Ovary (tissue), 9 donors: ENCODE measurements around the gene PPP1R13L. TPM values are rescaled to one million over a fixed set of nuclear protein-coding genes. Genes with fewer than 3 reads are reported as not detected.
A peak's percentile ranks its signal among the peaks of the same experiment; 100 is the strongest.

Source experiments
- DNase-seq, 5 donors: peaks; one replicate each; pipeline ENCODE4 v3.0.0-alpha.2; 2019 to 2020
- H3K27ac ChIP-seq, 2 donors: fragments of 200-600 bp; one replicate each; pipeline versions ENCODE4 v1.5.1 to v1.8.0; 2019 to 2022
- H3K27me3 ChIP-seq: fragments of 200-600 bp; one replicate; pipeline ENCODE4 v1.8.0; 2022
- H3K36me3 ChIP-seq: fragments of 200-600 bp; sonication (generic); one replicate; pipeline ENCODE4 v1.5.1; 2019
- H3K4me1 ChIP-seq: one replicate; pipeline ENCODE4 v1.8.1; 2013; ENCODE audit warnings: mild to moderate bottlenecking, moderate library complexity; ENCODE audit not compliant: insufficient read depth
- H3K4me3 ChIP-seq: fragments of 200-600 bp; sonication (generic); one replicate; pipeline ENCODE4 v1.5.1; 2017
- H3K9me3 ChIP-seq, 2 donors: fragments of 200-600 bp in 1 of 2; sonication (generic) in 1 of 2; one replicate each; pipeline versions ENCODE4 v1.5.1 to v1.8.1; 2013 to 2019; ENCODE audit warnings: mild to moderate bottlenecking in 1 of 2, moderate library complexity in 1 of 2
- EP300 ChIP-seq: sonication (generic); formaldehyde crosslinking; IDR thresholded peaks from one replicate; pipeline ENCODE4 v1.6.1; 2017; ENCODE audit warnings: antibody characterized with exemption
- POLR2A ChIP-seq: fragments of 450-650 bp; IDR thresholded peaks from one replicate; pipeline ENCODE4 v1.6.1; 2017; ENCODE audit warnings: antibody characterized with exemption, mild to moderate bottlenecking, moderate library complexity
- WGBS, 3 donors: extraction: QIAGEN DNeasy Blood & Tissue Kit in 1 of 3; methylation state at CpG; one replicate each; pipeline versions ENCODE4 v1.1.5 to v1.1.7; 2013 to 2017; 5-methylcytosine and 5-hydroxymethylcytosine counted together
- intact Hi-C, 4 donors: fragments of 100-400 bp; cut with DNase I; formaldehyde crosslinking; loops; one replicate each; pipeline versions ENCODE4 v1.11.0 to v1.15.1; 2022 to 2023
- polyA plus RNA-seq, 2 donors: library from polyadenylated mRNA; stranded (reverse); fragments of 200-250 nt in 1 of 2; fragments of 350-450 nt in 1 of 2; fragmentation: Illumina TruSeq in 1 of 2; extraction: RNeasy Lipid Tissue Mini Kit (QIAGEN cat#74804) in 1 of 2; gene quantifications; one replicate each; pipeline ENCODE4 v1.2.3, GENCODE V29; 2013 to 2014
- total RNA-seq, 7 donors: library from RNA; depleted of rRNA in 2 of 7; stranded (reverse); fragments of >200 nt in 2 of 7; fragmentation: NEBNext Ultra II Directional in 3 of 7; extraction: Animal tissue kit (Norgen Biotek cat#: 25700) in 3 of 7; gene quantifications; one replicate each; pipeline versions ENCODE4 v1.1.0 to v1.2.4, GENCODE V29; 2016 to 2023
- TF ChIP-seq, protein P1 (sequence below), 3 donors: fragments of 450-650 bp in 2 of 3; fragments of 200-600 bp in 1 of 3; IDR thresholded peaks; one replicate each; pipeline versions ENCODE4 v1.5.1 to v1.8.0; 2016 to 2022; ENCODE audit warnings: antibody characterized with exemption in 3 of 3, mild to moderate bottlenecking in 1 of 3
- donor health status: DM: no; HTN: no; CAD: no; lungs with moderate emphysema.
- donor health status: DM: no; HTN: no; CAD: no.
- donor health status: Bipolar disorder and iron deficiency.
- donor health status: DM: yes; HTN: yes; CAD: no.
- donor health status: DM: no; HTN: no; CAD: no.
- donor health status: DM: yes; HTN: yes; CAD: no.

Gene PPP1R13L
- total and polyA plus RNA-seq, 9 donors = 6.8 to 29.1 (median 13.3) TPM

DNA sequence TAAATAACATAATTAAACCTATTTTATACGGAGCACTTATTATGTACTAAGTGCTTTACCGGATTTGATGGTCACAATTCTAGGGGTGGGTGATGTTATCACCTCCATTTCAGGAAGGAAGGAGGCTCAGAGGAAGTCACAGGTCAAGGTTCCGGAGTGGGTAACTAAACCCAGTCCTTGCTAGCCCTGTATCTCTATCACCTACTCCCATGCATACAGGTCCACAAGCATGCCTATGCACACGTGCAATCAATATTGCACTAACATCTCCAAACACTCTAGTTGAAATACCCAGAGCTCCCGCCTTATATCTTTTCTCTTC is 45.1 kb upstream of the PPP1R13L start:
- peaks cover 8% of the 10 kb centered on the region for H3K4me1 ChIP-seq
- H3K9me3 ChIP-seq = no peaks in the 10 kb centered on the region
- no peaks in the 10 kb centered on the region for H3K36me3 ChIP-seq
- H3K27ac ChIP-seq = no peak overlapping the region
- 28 to 37% (median 30%) methylated on average over 5 of the region's 5 CpGs for WGBS, 3 donors
- intact Hi-C loops = no loop called here
- peak overlapping the region; percentile 71 for H3K4me3 ChIP-seq
- TF ChIP-seq, protein P1, sequence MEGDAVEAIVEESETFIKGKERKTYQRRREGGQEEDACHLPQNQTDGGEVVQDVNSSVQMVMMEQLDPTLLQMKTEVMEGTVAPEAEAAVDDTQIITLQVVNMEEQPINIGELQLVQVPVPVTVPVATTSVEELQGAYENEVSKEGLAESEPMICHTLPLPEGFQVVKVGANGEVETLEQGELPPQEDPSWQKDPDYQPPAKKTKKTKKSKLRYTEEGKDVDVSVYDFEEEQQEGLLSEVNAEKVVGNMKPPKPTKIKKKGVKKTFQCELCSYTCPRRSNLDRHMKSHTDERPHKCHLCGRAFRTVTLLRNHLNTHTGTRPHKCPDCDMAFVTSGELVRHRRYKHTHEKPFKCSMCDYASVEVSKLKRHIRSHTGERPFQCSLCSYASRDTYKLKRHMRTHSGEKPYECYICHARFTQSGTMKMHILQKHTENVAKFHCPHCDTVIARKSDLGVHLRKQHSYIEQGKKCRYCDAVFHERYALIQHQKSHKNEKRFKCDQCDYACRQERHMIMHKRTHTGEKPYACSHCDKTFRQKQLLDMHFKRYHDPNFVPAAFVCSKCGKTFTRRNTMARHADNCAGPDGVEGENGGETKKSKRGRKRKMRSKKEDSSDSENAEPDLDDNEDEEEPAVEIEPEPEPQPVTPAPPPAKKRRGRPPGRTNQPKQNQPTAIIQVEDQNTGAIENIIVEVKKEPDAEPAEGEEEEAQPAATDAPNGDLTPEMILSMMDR (IDR thresholded peaks at IDR 0.05) = no peak
- no peak for TF ChIP-seq POLR2A
- TF ChIP-seq EP300 = no peak
- no peak for DNase-seq
- no peaks in the 10 kb centered on the region for H3K27me3 ChIP-seq

DNA sequence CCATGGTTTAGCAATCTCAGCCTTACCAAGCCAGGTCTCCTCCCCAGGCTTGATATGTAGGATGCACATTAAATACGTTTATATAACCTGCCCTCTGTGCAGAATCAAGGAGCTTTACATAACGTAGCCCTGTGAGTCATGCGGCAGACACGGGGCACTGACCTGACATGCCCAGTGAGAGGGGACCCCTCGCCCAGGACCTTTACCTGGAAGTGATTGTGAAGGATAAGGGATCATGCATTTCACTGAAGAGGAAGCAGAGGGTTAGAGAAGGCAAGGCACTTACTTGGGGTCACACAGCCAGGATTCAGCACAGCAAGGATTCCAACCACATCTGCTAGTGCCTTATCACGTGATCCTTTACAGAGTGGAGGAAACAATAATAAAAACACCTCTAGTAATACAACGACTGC is 44.0 kb upstream of the PPP1R13L start:
- TF ChIP-seq, protein P1 (IDR thresholded peaks at IDR 0.05) = no peak
- no peak for TF ChIP-seq EP300
- Histone ChIP-seq H3K4me3 (no peak overlapping the region), H3K36me3 (no peaks in the 10 kb centered on the region), H3K4me1 (peaks cover 13% of the 10 kb centered on the region), H3K27ac (no peak overlapping the region), H3K9me3 (no peaks in the 10 kb centered on the region), H3K27me3 (no peaks in the 10 kb centered on the region)
- no peak for DNase-seq
- WGBS, 3 donors = 56 to 69% (median 63%) methylated on average over 7 of the region's 7 CpGs
- intact Hi-C loops = no loop called here

DNA sequence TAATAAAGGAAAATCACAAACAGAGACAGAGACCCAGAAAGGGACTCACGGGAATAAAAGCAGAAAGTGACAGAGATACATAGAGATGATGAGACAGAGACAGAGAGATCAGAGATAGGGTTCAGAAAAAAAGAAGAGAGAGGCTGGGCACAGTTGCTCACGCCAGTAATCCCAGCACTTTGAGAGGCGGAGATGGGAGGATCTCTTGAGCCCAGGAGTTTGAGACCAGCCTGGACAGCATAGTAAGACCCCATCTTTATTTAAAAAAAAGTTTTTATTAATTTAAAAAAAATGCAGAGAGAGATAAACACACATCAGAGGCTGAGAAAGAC is 43.5 kb upstream of the PPP1R13L start:
- Histone ChIP-seq H3K27ac (no peak overlapping the region), H3K36me3 (no peaks in the 10 kb centered on the region), H3K4me1 (peaks cover 13% of the 10 kb centered on the region), H3K4me3 (no peak overlapping the region), H3K9me3 (no peaks in the 10 kb centered on the region), H3K27me3 (no peaks in the 10 kb centered on the region)
- DNase-seq = no peak
- 88 to 96% (median 91%) methylated on average over 3 of the region's 3 CpGs for WGBS, 3 donors
- intact Hi-C loops = no loop called here
- TF ChIP-seq POLR2A = no peak
- TF ChIP-seq, protein P1 (IDR thresholded peaks at IDR 0.05) = no peak

DNA sequence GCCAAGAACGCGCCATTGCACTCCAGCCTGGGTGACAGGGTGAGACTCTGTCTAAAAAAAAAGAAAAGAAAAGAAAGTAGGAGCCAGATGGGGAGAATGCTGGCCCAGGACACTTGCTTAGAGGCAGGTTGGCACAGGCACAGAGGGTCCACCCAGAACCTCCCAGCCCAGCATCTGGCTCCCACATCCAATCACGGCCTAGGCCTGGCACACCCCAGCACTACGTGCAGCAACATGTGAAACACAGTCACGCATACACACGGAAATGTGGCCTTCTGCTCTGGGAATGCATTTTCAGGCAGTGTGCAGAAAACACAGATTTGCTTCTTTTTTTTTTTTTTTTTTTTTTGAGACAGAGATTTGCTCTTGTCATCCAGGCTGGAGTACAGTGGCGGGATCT is 42.1 kb upstream of the PPP1R13L start:
- WGBS, 3 donors = 72 to 81% (median 77%) methylated on average over 7 of the region's 7 CpGs
- H3K27ac ChIP-seq = no peak overlapping the region
- no peak for TF ChIP-seq EP300
- no peak for TF ChIP-seq POLR2A
- TF ChIP-seq, protein P1 (IDR thresholded peaks at IDR 0.05) = no peak

DNA sequence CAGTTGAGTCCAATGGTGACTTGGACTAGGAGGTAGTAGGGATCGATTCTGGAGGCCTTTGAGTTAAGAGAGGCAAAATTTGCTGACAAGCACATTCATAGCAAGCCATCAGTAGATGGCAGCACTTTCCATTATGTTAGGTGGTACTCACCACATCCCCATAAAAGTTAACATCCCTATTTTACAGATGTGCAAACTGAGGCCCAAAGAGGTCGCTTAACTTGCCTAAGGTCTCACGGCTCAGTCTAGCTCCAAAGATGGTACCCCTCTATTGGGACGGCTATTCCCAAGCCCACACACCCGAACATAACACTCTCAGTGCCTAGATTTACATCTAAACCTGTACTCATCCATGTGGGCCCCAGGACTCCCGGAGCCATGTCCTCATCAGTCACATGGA is 41.4 kb upstream of the PPP1R13L start:
- Histone ChIP-seq H3K27me3 (no peaks in the 10 kb centered on the region), H3K4me1 (peaks cover 11% of the 10 kb centered on the region), H3K4me3 (no peak overlapping the region), H3K9me3 (no peaks in the 10 kb centered on the region), H3K27ac (no peak overlapping the region), H3K36me3 (no peaks in the 10 kb centered on the region)
- no peak for DNase-seq
- intact Hi-C loops = no loop called here
- TF ChIP-seq POLR2A (no peak), EP300 (no peak)
- TF ChIP-seq, protein P1 (IDR thresholded peaks at IDR 0.05) = no peak
- 80 to 84% (median 81%) methylated on average over 6 of the region's 6 CpGs for WGBS, 3 donors

More for the DNA sequence above, 42.1 kb upstream of the PPP1R13L start:
- no peaks in the 10 kb centered on the region for H3K27me3 ChIP-seq
- DNase-seq = no peak
- peaks cover 13% of the 10 kb centered on the region for H3K4me1 ChIP-seq
- intact Hi-C loops = no loop called here
- no peaks in the 10 kb centered on the region for H3K9me3 ChIP-seq
- H3K36me3 ChIP-seq = no peaks in the 10 kb centered on the region
- no peak overlapping the region for H3K4me3 ChIP-seq
